Stomach (tissue), 19 donors: ENCODE measurements around the gene GRXCR1. TPM values are rescaled to one million over a fixed set of nuclear protein-coding genes. Genes with fewer than 3 reads are reported as not detected.

ENCODE experiments used
- DNase-seq, 2 donors: peaks; one replicate each; pipeline versions ENCODE4 v3.0.0 to v3.0.0-alpha.2; 2013 to 2019
- H3K27ac ChIP-seq, 5 donors: fragments of 200-600 bp in 4 of 5; sonication (generic) in 4 of 5; one replicate each; pipeline ENCODE4 v1.5.1; 2013 to 2019; ENCODE audit warnings: mild to moderate bottlenecking in 1 of 5, moderate library complexity in 1 of 5
- H3K27me3 ChIP-seq, 3 donors: fragments of 200-600 bp; sonication (generic); one replicate each; pipeline ENCODE4 v1.5.1; 2017 to 2019; ENCODE audit warnings: mixed run types in 1 of 3
- H3K36me3 ChIP-seq, 4 donors: fragments of 200-600 bp; sonication (generic); 1 replicate in 3 of 4; 2 replicates in 1 of 4; pipeline ENCODE4 v1.5.1; 2016 to 2019
- H3K4me1 ChIP-seq, 4 donors: fragments of 200-600 bp; sonication (generic); one replicate each; pipeline ENCODE4 v1.5.1; 2016 to 2019
- H3K4me3 ChIP-seq, 4 donors: fragments of 200-600 bp; sonication (generic) in 3 of 4; one replicate each; pipeline ENCODE4 v1.5.1; 2016 to 2019; ENCODE audit warnings: mild to moderate bottlenecking in 1 of 4
- H3K9me3 ChIP-seq, 4 donors: fragments of 200-600 bp; sonication (generic); one replicate each; pipeline ENCODE4 v1.5.1; 2016 to 2019
- EP300 ChIP-seq: sonication (generic); formaldehyde crosslinking; IDR thresholded peaks from one replicate; pipeline ENCODE4 v1.6.1; 2017; ENCODE audit warnings: antibody characterized with exemption
- POLR2A ChIP-seq, 4 donors: fragments of 450-650 bp; IDR thresholded peaks; one replicate each; pipeline ENCODE4 v1.6.1; 2016; ENCODE audit warnings: antibody characterized with exemption in 4 of 4, control low read depth in 2 of 4, mild to moderate bottlenecking in 1 of 4, moderate library complexity in 1 of 4
- POLR2AphosphoS5 ChIP-seq, 3 donors: sonication (generic); formaldehyde crosslinking; IDR thresholded peaks; one replicate each; pipeline ENCODE4 v1.6.1; 2016; ENCODE audit warnings: antibody characterized with exemption in 3 of 3
- WGBS, 5 donors: extraction: QIAGEN DNeasy Blood & Tissue Kit in 3 of 5; methylation state at CpG; one replicate each; pipeline versions ENCODE4 v1.1.5 to v1.1.7; 2013 to 2018; 5-methylcytosine and 5-hydroxymethylcytosine counted together
- intact Hi-C: fragments of 100-400 bp; cut with DNase I; formaldehyde crosslinking; loops from one replicate; pipeline ENCODE4 v1.15.1; 2023; ENCODE audit warnings: low total_unique reads
- long read RNA-seq, 10 donors: transcript quantifications; one replicate each; lab custom pipeline, GENCODE V29; 2026
- polyA plus RNA-seq, 3 donors: library from polyadenylated mRNA; stranded (reverse); fragments of 200-250 nt; gene quantifications; one replicate each; pipeline ENCODE4 v1.2.3, GENCODE V29; 2013
- total RNA-seq, 5 donors: library from RNA; depleted of rRNA; stranded (reverse); fragments of >200 nt; gene quantifications; one replicate each; pipeline versions ENCODE4 v1.1.0 to v1.2.3, GENCODE V29; 2014 to 2016
- TF ChIP-seq, protein P1 (sequence below), 7 experiments: fragments of 450-650 bp in 4 of 7; fragments of 200-600 bp in 3 of 7; sonication (generic) in 3 of 7; IDR thresholded peaks; one replicate each; pipeline ENCODE4 v1.5.1; 2016 to 2019; ENCODE audit warnings: antibody characterized with exemption in 7 of 7, control low read depth in 2 of 7, mild to moderate bottlenecking in 1 of 7
- donor health status: healthy with polysubstance abuse.
- donor health status: Bipolar disorder and iron deficiency.
- donor health status: healthy.

Gene GRXCR1
- total RNA-seq (not detected), polyA plus RNA-seq (not detected)
- long read RNA-seq, donor 1: 0 reads
- long read RNA-seq, donor 2: 0 reads
- long read RNA-seq, donor 3: 0 reads
- long read RNA-seq, donor 4: 0 reads
- long read RNA-seq, donor 5: 0 reads
- long read RNA-seq, donor 6: 0 reads
- long read RNA-seq, donor 7: 0 reads
- long read RNA-seq, donor 8: 0 reads
- long read RNA-seq, donor 9: 0 reads
- long read RNA-seq, donor 10: 0 reads

DNA sequence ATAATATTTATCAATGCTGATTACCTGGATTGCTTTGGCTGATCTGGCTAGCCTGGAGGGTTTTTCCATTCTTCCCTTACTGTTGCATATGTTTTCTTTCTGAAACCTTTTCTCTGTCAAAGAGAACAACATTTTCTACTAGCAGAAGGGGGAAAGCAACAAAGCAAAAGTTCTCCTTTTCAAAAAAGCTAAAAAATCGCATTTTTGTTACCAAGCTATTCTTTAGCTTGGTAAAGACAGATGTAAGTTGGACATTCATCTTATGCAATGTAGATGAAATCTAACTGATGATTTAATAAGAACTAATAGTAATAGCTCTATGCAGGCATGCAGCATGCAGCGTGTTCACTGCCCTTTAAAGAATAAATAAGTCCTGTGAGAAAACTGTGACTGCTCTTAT, at the start of gene GRXCR1:
TSS of gene GRXCR1 (plus strand) at position 301 of the 400 bp plus-strand sequence. CDS start 554 bp downstream, outside the sequence.
- DNase-seq: no peak
- Histone ChIP-seq H3K4me1 (no peaks in the 10 kb centered on the region), H3K27me3 (peaks cover 0 to 5% (median 0%) of the 10 kb centered on the region in 3 donors), H3K4me3 (no peak within 1 kb of the TSS), H3K27ac (no peak within 1 kb of the TSS), H3K36me3 (no peaks in the 10 kb centered on the region), H3K9me3 (no peaks in the 10 kb centered on the region)
- intact Hi-C loops: no loop called here
- TF ChIP-seq EP300 (no peak), POLR2A (IDR thresholded peaks at IDR 0.05) (no peak), POLR2AphosphoS5 (IDR thresholded peaks at IDR 0.05) (no peak)
- TF ChIP-seq, protein P1, sequence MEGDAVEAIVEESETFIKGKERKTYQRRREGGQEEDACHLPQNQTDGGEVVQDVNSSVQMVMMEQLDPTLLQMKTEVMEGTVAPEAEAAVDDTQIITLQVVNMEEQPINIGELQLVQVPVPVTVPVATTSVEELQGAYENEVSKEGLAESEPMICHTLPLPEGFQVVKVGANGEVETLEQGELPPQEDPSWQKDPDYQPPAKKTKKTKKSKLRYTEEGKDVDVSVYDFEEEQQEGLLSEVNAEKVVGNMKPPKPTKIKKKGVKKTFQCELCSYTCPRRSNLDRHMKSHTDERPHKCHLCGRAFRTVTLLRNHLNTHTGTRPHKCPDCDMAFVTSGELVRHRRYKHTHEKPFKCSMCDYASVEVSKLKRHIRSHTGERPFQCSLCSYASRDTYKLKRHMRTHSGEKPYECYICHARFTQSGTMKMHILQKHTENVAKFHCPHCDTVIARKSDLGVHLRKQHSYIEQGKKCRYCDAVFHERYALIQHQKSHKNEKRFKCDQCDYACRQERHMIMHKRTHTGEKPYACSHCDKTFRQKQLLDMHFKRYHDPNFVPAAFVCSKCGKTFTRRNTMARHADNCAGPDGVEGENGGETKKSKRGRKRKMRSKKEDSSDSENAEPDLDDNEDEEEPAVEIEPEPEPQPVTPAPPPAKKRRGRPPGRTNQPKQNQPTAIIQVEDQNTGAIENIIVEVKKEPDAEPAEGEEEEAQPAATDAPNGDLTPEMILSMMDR (IDR thresholded peaks at IDR 0.05): no peak
- 72 to 85% (median 82%) methylated on average over 2 of the region's 2 CpGs for WGBS, 5 donors

DNA sequence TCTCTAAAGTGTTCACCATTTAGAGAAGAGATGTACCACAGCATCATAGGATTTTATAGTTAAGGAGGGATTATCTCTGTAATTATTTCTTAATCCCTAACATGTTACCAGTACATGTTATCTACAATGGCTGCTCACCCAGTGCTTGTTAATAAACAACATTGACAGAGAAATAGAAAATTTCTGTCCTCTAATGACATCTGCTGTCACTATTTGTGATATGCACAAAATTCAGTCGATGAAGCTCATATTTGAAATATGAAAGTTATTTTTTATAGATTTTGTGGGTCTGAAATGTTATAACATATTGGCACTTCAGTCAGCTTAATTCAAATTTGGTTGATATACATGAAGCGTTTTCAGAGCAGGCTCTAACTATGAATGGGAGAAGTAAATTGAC, 48.8 kb upstream of the GRXCR1 start:
- peaks cover 0 to 10% (median 0%) of the 10 kb centered on the region in 3 donors for H3K27me3 ChIP-seq
- H3K9me3 ChIP-seq: no peaks in the 10 kb centered on the region
- 82 to 93% (median 85%) methylated on average over 2 of the region's 2 CpGs for WGBS, 5 donors
- no peak overlapping the region for H3K4me3 ChIP-seq
- intact Hi-C loops: no loop called here
- H3K27ac ChIP-seq: no peak overlapping the region
- TF ChIP-seq POLR2AphosphoS5 (IDR thresholded peaks at IDR 0.05) (no peak), EP300 (no peak), POLR2A (IDR thresholded peaks at IDR 0.05) (no peak)
- TF ChIP-seq, protein P1 (IDR thresholded peaks at IDR 0.05): no peak
- H3K4me1 ChIP-seq: no peaks in the 10 kb centered on the region
- no peaks in the 10 kb centered on the region for H3K36me3 ChIP-seq
- DNase-seq: no peak

DNA sequence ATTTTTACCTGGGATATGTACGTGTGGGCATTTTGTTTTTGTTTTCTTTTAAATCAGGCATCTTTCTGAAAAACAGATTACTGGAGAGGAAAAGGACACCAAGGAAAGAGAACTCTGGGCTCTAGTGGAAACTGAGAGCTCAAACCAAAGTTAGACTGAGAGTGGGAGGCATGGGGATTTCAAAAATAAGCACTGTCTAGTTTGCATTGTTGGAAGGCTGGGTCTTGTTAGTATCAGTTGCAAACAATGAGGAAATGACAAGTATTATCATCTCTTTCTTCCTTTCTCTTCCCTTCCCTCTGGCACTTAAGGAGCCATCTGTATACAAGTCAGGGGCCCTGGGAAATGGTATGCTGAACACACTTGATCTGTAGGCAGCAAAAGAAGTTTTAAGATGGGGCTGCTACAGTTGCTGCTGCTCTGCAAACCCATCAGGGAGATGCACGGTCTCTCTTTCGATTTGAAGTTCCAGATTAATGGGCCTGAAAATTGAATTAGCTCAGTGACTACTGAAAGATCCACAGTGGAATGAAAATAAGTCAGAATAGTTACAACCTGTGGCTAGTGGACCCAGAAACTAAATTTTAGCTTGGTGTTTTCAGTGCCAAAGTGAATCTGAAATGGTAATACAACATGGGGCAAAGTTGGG, 48.0 kb upstream of the GRXCR1 start:
- Histone ChIP-seq H3K9me3 (peaks cover 0 to 7% (median under 1%) of the 10 kb centered on the region in 4 donors), H3K27ac (no peak overlapping the region), H3K36me3 (no peaks in the 10 kb centered on the region), H3K4me3 (no peak overlapping the region), H3K27me3 (peaks cover 0 to 4% (median 0%) of the 10 kb centered on the region in 3 donors), H3K4me1 (no peaks in the 10 kb centered on the region)
- intact Hi-C loops: no loop called here
- TF ChIP-seq POLR2A (IDR thresholded peaks at IDR 0.05): no peak
- no peak for TF ChIP-seq EP300
- TF ChIP-seq POLR2AphosphoS5 (IDR thresholded peaks at IDR 0.05): no peak
- TF ChIP-seq, protein P1 (IDR thresholded peaks at IDR 0.05): no peak
- 69 to 92% (median 91%) methylated on average over 3 of the region's 3 CpGs for WGBS, 5 donors
- no peak for DNase-seq

DNA sequence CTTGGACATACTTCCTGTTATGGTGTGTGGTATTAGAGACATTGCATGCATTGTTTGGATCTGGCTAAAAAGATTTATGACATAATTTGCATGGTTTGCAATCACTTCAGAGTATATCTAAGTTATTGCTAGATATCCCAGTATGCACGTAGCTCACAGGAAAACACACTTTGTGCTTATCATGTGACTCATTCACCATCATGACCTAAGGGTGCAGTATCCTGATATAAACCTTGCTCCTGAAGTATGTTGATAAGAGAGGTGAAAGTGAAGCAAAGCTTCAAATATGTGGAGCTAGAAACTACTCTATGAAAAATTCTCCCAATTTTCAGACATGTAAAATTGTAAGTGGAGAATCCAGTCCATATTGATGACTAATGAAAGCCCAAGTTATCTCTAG, 46.9 kb upstream of the GRXCR1 start:
- Histone ChIP-seq H3K9me3 (peaks cover 0 to 15% (median 11%) of the 10 kb centered on the region in 4 donors), H3K27me3 (peaks cover 0 to 4% (median 0%) of the 10 kb centered on the region in 3 donors), H3K27ac (no peak overlapping the region), H3K4me1 (no peaks in the 10 kb centered on the region), H3K36me3 (no peaks in the 10 kb centered on the region), H3K4me3 (no peak overlapping the region)
- TF ChIP-seq POLR2A (IDR thresholded peaks at IDR 0.05) (no peak), POLR2AphosphoS5 (IDR thresholded peaks at IDR 0.05) (peak in 2 of 3 donors; percentile 63 to 67)
- WGBS, 5 donors: 2 to 13% (median 9%) methylated on average over 1 of the region's 1 CpG
- peak in 1 of 2 donors; percentile 35 for DNase-seq
- intact Hi-C loops: no loop called here

DNA sequence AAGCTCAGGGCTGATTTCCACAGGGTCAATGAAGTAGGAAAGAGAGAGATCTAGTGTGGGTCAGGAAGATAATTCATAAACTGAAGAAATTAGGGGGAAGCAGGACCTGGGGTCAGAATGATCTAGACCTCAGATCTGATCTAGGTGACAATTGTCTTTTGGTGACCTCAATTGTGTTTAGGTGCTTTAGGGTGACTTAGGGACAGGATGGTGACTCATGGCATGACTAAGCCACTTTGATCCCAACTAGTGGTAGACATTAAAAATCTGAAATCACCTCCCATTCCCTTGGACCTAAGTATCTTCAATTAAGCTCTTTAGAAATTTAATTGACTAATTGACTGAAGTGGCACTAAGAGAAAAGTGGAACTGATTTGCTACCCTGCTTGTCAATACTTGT, 36.7 kb upstream of the GRXCR1 start:
- Histone ChIP-seq H3K9me3 (peaks cover 0 to 4% (median 4%) of the 10 kb centered on the region in 4 donors), H3K36me3 (no peaks in the 10 kb centered on the region), H3K4me3 (no peak overlapping the region), H3K27me3 (peaks cover 0 to 5% (median 0%) of the 10 kb centered on the region in 3 donors), H3K27ac (no peak overlapping the region), H3K4me1 (no peaks in the 10 kb centered on the region)
- intact Hi-C loops: no loop called here
- TF ChIP-seq, protein P1 (IDR thresholded peaks at IDR 0.05): no peak
- TF ChIP-seq POLR2AphosphoS5 (IDR thresholded peaks at IDR 0.05): no peak
- TF ChIP-seq EP300: no peak
- TF ChIP-seq POLR2A (IDR thresholded peaks at IDR 0.05): no peak
- no peak for DNase-seq
